NCI-H82 (cell line): ENCODE measurements around the gene NQO1.
A peak's percentile ranks its signal among the peaks of the same experiment; 100 is the strongest.

Experiments
- DNase-seq: peaks from one replicate; lab custom pipeline; 2025; lab: John Stamatoyannopoulos, UW

The NQO1 gene

DNA sequence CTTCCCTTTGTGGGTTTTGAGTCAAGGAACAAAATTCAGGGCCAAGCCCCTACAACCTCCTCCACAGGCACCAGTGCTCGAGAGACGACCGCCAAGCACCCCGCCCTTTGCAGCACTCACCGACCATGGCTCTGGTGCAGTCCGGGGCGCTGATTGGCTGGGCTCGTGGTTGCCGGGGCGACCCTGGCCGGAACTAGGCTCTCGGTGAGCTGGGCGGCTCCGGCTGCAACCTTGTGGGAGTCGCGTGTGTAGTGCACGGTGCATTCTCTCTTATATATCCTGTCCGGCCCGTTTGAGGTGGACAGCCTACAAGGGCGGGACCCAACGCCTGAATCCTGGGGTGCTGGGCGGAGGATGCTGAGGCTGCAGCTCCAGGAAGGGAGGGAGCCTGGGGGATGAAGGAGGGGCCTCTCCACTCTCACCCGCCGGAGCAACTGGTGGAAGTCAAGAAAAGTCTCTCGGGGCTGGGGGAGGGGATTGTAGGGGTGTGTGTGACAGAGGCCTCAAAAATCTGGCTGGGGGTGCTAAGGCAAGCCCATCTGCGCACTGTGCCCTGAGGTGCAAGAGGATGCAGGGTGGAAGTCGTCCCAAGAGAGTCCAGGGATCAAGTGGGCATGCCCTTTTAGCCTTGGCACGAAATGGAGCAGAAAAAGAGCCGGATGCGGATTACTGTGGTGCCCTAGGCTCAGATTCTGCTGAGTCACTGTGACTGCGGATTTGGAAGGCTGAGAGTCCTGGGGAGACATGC, at the start of gene NQO1:
Gene NQO1 (minus strand): TSS at position 248 of the 748 bp plus-strand sequence. CDS start 121 bp downstream, at position 127.
- peak; percentile 94 for DNase-seq

DNA sequence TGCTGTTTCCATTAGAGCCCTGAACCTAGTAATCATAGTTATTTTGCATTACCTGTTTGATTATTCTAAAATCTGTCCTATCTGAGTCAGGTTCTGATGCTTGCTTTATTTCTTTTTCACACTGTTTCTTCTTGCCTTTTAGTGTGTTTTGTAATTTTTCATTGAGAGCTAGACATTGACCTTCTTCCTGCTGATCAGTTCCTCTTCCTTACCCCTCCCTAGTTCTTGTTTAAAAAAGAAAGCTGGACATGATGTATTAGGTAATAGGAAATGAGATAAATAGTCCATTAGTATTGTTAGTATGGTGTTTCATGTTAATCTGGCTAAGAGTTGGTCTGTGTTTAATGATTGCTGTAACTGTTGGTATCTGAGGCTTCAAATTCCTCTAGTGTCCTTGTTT, 49.2 kb upstream of the NQO1 start:
- DNase-seq = no peak

DNA sequence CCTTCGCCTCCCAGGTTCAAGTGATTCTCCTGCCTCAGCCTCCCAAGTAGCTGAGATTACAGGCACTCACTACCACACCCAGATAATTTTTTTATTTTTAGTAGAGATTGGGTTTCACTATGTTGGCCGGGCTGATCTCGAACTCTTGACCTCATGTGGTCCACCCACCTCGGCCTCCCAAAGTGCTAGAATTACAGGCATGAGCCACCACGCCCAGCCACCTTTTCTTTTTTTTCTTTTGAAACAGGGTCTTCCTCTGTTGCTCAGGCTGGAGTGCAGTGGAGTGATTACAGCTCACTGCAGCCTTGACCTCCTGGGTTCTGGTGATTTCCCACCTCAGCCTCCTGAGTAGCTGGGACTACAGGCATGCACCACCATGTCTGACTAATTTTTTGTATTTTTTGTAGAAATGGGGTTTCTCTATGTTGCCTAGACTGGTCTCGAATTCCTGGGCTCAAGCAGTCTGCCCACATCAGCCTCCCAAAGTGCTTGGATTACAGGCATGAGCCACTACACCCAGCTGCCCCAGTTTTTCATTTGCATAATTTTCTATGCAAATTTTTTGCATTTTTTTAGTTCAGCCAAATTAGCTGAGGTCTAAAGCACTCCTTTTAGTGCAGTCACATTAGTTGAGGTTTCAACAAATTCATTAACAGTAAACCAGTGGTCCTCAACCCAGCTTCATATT, 47.0 kb upstream of the NQO1 start:
- DNase-seq = no peak

DNA sequence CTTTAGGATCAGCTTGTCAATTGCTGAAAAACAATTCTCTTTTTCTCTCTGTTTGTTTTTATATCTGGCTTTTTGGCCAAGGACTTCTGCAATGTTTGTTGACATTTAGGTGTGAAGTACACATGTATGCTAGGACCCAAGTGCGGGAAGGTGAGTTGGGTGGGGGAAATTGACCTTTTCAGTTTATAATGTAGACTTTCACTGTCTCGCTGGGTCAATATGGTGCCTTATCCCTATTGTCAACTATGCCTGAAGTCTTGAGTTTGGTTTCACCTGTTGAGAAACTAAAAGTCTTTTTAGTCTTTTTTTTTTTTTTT, 45.2 kb upstream of the NQO1 start:
- no peak for DNase-seq

DNA sequence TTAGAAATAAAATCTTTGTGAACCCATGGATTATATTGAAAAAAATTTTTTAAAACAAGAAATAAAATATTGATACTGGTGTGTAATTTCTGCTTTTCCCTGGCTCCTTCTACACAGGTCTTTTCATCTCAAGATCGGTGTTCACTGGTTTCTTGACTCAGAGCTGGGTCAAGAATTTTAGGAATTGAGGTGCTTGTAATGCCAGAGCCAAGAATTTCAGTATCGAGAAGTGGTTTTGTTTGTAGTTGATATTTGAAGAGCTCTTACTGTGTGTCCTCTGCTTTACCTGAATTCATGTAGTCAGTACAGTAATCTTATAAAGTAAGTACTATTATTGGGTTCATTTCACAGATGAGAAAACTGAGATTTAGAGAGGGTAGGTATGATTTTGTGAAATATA, 43.0 kb upstream of the NQO1 start:
- no peak for DNase-seq

DNA sequence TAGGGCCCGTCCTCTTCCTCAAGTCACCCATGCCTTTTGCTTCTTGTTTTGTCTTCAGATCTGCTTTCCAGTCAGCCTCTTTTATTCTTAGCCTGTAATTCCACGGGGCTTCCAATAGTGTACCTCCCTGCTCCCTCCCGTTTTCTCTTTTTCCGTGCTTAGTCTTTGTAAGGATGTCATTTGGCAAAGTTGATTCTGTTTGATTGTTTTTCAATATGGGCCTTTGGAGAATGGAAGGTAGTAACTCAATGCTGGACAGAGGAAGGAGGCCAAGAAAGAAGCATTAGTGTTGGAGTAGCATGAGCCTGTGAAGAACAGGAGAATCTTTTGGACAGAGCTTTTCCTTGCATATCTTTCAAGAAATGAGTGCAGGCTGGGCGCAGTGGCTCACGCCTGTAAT, 42.3 kb upstream of the NQO1 start:
- DNase-seq = no peak

DNA sequence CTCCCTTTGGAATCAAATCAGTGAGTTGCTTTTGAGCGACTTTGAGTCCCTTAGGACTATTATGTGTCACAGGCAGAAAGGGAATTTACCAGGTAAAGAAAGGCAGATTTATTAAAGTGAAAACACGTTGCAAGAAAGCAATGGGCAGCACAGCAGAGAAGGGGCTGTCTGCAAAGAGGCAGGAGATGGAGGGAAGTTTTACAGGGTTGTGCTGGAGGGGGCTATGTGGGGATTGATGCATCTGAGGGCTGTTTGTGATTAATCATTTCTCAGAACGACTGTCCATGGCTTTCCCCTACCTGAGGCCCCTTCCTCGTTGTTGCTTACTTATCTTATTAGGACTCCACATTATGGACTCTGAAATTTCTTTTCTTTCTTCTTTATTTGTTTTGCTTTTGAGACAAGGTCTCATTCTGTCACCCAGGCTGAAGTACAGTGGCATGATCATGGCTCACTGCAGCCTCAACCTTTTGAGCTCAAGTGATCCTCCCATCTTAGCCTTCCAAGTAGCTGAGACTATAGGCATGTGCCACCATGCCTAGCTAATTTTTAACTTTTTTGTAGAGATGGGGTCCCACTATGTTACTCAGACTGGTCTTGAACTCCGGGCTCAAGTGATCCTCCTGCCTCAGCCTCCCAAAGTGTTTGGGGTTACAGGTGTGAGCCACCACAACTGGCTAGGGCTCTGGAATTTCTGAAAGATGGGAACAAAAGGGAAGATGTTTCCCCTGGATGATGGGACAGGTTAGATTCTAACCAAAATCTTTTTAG, 41.3 kb upstream of the NQO1 start:
- DNase-seq = no peak

DNA sequence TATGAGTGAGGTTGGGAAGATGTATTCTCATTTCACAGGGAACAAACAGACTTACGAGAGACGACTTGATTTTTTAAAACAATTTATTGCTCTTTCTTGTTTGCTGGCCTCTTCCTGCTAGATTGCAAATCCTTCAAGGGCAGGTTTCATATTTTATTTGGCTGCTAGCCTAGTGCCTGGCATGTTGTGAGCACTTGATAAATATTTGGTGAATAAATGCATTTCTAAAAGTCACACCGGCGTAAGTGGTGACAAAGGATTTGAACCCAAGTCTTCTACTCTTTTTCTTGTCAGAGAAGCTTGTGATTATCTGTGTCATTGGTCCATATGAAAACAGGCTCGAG, 37.2 kb upstream of the NQO1 start:
- DNase-seq = no peak

DNA sequence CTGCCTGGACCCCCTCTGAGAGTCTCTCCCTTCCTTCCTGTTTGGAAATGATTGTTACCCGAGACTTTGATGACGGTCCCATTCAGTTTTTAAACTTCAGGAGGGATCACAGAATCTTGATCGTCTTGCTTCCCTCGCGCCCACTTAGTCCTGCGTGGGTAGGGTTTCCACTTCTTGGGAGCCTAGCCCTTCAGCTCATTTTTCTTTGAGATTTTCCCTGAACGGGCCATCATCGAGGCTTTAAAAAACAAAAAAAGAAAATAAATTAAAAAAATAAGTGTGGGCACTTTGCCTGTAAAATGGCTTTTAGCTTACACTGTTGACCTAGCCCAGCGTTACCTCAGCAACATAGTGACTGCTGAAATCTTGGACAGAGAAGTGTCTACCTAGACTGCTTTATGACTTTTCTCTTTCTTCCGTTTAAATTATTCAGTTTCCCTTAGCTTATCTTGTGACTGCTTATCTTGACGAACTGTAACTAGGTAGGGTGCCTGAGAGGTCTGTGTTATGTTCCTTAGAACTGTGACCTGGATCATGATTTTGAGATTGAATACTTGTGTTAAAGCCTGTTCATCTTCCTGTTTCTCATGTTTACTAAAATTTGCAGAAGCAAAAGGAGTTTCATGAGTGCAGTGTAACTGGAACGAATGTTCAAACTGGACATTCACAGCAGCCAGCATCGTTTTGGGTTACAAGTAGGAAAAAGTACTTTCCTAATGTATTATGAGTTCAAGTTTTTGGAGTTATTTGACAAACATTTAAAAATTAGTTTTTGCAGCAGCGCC, 36.6 kb upstream of the NQO1 start:
- DNase-seq = no peak

DNA sequence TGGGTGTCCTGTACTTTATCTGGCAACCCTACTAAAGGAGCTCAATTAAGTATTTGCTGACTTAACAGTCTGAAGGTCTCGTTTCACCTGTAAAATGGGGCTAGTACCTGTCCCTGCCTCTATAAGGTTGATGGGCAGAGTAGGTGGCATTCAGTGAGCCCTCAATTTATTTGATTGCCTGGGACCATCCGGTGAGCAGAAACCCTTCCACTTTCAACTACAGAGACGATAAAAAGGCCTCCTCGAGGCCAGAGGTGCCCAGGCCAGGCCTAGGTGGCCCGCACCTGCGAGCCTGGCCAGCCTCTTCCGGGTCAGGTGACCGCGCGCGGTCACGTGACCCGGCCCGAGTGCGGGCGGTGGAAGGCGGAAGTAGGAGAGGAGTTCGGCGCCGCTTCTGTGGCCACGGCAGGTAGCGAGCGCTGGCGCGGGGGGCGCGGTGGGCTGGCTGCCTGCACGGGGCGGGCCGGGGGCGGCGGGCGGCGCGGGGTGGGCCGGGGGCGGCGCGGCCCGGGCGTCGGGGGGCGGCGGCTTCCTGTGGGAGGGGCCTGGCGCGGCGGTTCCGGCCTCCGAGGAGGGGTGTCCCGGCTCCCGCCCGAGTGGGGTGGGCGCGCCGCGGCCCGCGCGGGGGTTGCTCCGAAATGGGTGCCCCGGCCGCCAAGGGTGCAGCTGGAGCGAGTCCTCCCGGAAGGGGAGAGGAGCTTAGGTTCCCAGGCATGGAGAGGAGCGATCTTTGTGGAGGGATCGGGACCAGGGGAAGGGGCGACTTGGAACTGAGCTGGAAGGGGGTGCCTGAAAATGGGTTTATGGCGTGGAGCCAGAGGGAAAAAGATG, 35.8 kb upstream of the NQO1 start, which contains the start of gene WWP2:
Gene WWP2 (plus strand): TSS at position 350 of the 831 bp plus-strand sequence. CDS start 24,679 bp downstream, outside the sequence.
- peak; percentile 86 for DNase-seq

DNA sequence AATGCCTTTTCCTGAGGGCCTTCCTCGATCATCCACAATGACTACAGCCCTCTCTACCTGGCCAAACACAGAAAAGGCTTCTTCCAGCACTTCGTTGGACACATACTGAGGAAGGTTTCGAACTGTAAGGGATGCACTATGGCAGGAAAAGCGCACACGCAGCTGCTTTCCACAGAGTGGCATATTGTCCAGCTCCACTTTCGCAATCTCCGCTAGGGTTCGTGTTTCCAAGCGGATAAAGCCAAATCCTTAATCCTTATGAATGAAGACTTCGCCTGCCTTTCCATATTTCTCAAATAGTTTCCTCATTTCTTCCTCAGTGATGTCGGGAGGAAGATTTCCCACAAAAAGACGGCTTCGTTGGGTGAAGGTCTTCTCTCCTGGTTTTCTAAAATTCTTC, 31.0 kb upstream of the NQO1 start:
- DNase-seq = peak; percentile 34

DNA sequence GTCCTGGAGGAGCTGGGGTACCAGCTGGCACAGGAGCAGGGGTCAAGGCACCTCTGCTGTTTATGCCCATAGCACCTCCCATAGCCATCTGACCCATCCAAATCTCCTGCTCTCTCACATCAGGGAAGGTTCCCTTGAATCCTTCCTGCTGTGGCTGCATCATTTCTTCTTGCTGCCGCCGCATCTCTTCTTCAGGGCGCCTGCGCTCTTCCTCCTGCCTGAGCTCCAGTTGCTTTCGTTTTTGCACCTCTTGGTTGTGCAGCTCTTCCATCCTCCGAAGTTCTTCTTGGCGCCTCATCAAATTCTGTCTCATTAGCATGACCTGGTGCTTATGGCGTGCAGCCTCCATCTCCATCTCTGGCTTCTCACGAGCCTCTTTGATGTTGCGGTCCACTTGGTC, 30.3 kb upstream of the NQO1 start:
- DNase-seq = no peak

DNA sequence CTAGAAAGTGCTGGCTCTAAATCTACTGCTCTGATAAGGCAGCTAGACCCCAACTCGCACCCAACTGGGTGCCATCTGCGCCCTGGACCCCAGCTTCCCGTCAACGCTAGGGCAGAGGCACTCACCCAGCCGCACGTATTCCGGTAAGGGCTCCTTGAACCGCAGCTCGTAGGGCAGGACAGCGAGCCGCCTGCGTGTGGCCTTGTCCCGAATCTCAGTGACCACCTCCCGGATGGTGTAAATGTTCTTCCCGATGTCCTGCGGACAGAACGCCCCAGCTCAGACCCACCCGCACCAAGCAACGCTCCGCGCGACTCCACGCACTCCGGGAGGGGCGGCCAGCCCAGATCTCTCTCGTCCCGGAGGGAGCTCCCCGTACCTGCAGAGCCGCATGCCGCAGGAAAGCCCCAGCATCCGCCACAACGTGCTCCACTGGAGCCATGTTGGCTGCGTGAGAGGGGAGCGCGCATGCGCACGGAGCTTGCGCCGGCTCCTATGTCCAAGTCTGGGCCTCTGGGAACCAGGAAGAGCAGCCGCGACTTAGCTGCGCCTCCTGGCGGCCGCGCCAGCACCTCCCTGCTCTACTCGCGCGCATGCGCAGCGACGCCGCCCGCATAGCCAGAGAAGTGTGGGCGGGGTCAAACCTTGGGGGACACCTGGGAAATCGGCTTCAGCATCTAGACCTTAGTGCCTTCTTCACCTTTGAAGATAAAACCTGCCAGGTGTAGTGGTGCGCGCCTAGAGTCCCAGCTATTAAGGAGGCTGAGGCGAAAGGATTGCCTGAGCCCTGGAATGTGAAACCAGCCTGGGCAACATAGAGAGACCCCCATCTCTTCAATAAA, 28.3 kb upstream of the NQO1 start, which contains the start of gene NOB1:
Gene NOB1 (minus strand): TSS at position 458 of the 842 bp plus-strand sequence. CDS start 16 bp downstream, at position 442.
- DNase-seq = peak; percentile 98

DNA sequence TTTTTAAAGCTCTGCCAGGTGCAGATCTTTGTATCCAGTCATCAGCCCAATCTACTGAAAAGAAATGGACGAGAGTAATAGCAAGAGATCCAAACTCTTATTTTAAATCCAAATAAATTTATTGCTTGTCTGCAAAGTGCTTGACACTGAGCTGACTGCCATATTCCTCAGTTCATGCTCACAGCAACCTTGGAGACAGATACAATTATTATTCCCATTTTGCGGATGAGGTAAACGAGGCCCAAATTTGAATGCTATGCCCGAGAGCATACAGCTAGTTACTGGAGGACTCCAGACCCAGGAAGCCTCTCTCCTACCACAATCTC, 27.7 kb upstream of the NQO1 start:
- DNase-seq = no peak

DNA sequence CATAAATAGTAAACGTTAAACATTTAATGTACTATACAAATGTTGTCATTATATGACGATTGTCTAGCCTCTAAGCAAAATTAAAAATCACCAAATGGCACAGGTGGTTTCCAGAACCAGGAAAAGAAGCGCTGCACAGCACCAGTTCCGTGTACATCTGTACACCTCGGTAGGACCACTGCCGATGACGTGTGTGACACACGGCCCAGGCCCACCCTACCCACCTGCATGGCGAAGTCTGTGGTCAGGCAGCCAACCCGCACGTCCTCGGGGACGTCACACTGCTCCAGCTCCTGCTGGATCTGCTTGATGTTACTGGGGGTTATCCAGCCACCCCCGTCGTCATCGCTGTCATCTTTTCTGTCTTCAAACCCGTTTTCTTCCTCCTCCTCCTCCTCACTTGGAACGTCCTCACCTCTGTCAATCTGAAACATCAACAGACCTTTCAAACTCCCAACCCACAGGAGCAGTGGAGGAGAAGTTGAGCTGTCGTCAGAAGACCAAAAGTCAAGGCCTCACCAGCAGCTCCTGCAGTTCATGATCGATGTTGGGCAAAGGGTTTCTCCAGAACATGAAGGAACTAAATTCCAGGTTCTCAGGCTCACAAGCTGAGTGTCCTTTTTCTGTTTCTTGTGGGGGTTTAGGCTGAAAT, 22.5 kb upstream of the NQO1 start:
- no peak for DNase-seq

DNA sequence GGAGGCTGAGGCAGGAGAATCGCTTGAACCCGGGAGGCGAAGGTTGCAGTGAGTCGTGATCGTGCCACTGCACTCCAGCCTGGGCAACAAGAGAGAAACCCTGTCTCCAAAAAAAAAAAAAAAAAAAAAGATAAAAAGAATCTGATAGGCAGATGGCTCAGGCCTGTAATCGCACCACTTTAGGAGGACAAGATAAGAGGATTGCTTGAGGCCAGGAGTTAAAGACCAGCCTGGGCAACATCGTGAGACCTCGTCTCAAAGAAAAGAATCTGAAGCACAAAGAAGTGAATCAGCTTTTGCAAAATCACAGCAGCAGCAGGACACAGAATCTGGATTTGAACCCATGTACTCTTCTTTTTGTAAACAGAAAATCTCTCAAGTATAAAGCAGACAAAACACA, 20.8 kb upstream of the NQO1 start:
- DNase-seq = peak; percentile 89

DNA sequence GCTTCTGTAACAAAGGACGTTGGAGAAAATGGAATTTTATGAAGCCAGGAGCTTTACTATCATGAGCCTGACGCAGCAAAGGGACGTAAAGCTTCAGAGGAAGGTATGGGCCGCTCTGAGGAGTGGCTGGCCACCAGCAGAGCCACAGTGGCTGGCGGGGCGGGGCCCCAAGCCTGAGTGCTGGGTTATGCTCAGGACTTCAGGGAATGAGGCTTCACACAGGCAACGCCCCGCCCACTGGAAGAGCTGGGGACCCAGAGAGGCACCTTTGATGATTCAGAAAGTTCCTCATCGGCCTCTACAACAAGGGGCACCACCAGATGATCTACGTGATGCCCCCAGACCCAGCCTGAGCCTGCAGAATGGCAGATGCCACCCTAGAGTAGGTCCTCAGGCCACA, 19.6 kb upstream of the NQO1 start:
- no peak for DNase-seq

DNA sequence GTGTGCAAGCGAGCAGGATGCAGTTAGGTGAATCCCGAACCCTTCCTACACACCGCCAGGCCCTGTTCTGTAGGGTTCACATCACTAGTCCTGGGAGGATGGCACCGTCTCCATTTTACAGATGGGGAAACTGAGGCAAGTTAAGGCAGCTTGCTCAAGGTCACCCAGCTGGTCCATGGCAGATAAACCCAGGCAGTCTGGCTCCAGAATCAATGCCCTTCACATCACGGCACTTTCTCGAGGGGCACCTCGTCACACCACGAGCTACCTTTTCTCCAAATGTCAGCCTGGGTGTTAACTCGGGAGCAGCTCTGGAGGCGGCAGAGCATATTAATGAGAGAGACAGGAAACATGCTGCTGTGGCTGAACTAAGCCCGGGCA, 18.9 kb upstream of the NQO1 start:
- no peak for DNase-seq

DNA sequence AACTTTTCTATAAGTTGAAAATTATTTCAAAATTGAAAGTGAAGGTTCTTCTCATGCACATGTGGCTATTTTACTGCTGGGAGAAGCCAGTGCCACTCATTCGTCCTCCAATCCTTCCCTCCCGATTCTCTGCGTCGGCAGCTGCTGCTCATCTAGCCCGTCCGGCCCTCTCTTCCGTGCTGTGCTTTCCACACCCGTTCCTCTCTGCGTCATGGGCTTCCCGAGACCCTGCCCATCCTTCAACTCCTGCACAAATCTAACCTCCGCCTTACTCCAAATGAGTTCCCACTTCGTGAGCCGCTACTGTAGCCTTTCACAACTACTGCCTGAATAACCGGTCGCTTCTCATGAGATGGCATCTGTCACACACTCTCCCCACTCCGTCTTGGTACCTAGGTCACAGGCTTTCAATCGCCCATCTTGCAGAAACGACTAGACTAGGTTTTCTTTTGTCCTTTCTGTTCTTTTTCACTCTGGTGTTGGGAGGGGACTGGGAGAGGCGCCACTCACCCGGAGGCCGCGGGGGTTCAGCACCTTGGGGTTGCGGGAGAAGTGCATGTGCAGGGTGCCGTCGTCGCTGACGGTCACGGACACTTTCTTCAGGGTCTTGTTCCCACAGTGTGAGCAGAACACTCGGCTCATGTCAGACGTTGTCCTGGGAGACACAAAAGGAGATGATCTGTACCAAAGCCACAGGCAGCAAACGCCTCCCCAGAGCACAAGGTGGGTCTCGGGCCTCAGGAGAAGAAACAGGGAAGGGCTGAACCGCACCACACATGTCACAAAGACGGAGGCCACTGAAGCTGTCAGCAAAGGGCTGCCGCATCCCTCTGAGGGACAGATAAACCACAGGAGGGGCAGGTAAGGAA, 18.2 kb upstream of the NQO1 start:
- DNase-seq = no peak
